ENCODE measurements around the gene CLHC1. TPM values are rescaled to one million over a fixed set of nuclear protein-coding genes. Genes with fewer than 3 reads are reported as not detected.

CLHC1 gene
- total RNA-seq (2022; extraction: Qiagen RNA extraction; ENCODE audit: low read depth), result 1.3 to 2.4 TPM (median 2.3 TPM) in 5 replicates

DNA sequence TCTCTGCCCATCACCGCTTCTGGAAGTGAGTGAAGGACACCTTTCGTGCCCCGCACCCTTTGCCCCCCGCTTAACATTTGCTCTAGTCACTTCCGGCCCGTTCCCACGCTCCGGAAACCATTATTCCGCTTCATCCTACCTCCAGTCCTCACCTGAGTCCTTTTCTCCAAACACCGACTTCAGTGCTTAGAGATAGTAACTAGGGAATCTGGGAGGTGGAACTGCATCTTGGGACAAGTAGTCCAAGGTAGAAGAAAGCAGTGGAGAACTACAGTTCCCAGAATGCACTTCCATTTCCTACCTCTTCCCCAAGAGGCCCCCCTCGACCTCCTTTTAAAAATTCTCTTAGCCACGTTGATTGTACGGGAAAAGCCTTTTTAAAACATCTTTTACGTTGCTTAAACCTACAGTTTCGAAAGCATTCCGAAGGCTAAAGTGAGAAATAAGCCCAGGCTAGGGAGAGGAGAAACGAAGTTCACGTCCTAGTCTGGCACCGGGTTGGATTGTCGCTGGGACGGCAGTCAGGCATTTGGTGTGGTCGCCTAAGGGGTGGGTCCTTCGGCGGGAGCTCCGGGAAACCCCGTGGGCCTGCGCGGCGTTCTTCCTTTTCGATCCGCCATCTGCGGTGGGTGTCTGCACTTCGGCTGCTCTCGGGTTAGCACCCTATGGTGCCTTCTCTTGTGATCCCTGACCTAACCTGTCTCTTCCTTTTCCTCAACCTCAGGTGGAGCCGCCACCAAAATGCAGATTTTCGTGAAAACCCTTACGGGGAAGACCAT, at the start of gene CLHC1, which contains the start of gene RPS27A:
TSS of gene CLHC1 (minus strand) at position 210 of the 779 bp plus-strand sequence. CDS start 9,882 bp downstream, outside the sequence.
TSS of gene RPS27A (plus strand) at position 605 of the 779 bp plus-strand sequence. CDS start at position 742, 137 bp downstream.

DNA sequence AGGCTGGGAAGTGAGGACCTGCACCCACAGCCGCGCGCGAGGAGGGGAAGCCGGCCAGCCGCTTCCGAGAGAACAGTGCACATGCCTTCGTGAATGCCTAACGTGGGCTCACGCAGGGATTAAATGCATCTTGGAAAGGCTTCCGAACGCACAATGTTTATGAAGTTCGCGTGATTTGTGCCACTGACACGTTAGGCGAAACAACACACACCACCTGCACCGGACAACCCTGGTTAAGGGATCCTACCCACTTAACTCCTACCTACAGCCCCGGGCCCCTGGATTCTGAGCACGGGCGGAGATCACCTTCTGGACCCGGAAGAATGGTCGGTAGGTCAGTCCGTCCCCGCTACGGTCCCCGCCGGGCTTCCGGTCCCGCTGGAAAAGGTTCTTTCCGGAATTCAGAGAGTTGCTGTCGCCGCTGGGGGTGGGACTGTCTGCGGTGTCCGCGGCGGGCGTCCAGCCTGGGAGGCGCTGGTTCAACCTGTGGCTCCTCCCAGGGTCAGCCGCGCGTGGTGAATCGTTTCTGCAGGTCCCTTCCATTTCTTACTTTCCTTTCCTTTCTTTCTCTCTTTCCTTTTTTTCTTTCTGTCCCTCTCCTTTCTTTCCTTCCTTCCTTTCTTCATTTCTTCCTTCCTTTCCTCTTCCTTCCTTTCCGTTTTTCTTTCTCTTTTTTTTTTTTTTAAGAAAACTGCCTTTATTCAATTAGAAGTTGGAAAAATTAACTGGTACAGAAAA, 37.0 kb upstream of the CLHC1 start, which contains the start of gene MTIF2:
TSS of gene MTIF2 (minus strand) at position 325 of the 738 bp plus-strand sequence. CDS start 5,373 bp downstream, outside the sequence.

Other genes starting within 250 kb of the CLHC1 start
- gene RTN4, start 181.8 kb downstream of the CLHC1 start, total RNA-seq (2022; extraction: Qiagen RNA extraction; ENCODE audit: low read depth), result 337 to 523 TPM (median 480 TPM) in 5 replicates
- 2,688 to 3,509 TPM (median 3,039 TPM) in 5 replicates for gene RPS27A, start 395 bp upstream of the CLHC1 start, total RNA-seq (2022; extraction: Qiagen RNA extraction; ENCODE audit: low read depth)
- gene MTIF2, start 36.9 kb upstream of the CLHC1 start, total RNA-seq (2022; extraction: Qiagen RNA extraction; ENCODE audit: low read depth), result 37.5 to 48.5 TPM (median 40.0 TPM) in 5 replicates
- 19.4 to 26.2 TPM (median 24.8 TPM) in 5 replicates for gene CCDC88A, start 187.6 kb upstream of the CLHC1 start, total RNA-seq (2022; extraction: Qiagen RNA extraction; ENCODE audit: low read depth)

All from A549 treated with RU486 at 1 μM for 4 hours (cell line).